MG63 (cell line): Measurements from ENCODE around the gene SNTB2. TPM values are rescaled to one million over a fixed set of nuclear protein-coding genes. Genes with fewer than 3 reads are reported as not detected.
"Not testable (repeated sequence)": the region's sequence is repeated elsewhere in the genome, so short reads cannot be mapped to it uniquely, and the experiment has no call there.

Source experiments
- DNase-seq: peaks from one replicate; pipeline ENCODE4 v3.0.0-alpha.2; 2020
- H3K27me3 ChIP-seq: fragments of 250-450 bp; sonication (Bioruptor Pico); 2 replicates; pipeline ENCODE4 v1.5.1; 2020; ENCODE audit warnings: mild to moderate bottlenecking, moderate library complexity
- H3K36me3 ChIP-seq: fragments of 250-450 bp; sonication (Bioruptor Pico); 2 replicates; pipeline ENCODE4 v1.5.1; 2020; ENCODE audit warnings: mild to moderate bottlenecking, moderate library complexity
- H3K4me3 ChIP-seq: fragments of 250-450 bp; sonication (Bioruptor Pico); 2 replicates; pipeline ENCODE4 v1.5.1; 2020; ENCODE audit warnings: mild to moderate bottlenecking, moderate library complexity
- H3K9me3 ChIP-seq: fragments of 250-450 bp; sonication (Bioruptor Pico); 2 replicates; pipeline ENCODE4 v1.5.1; 2020; ENCODE audit warnings: mild to moderate bottlenecking, moderate library complexity
- total RNA-seq: library from RNA; depleted of rRNA; stranded (reverse); fragments of >200 nt; shearing (Covaris generic); gene quantifications from 2 replicates; pipeline ENCODE4 v1.2.3, GENCODE V29; 2014; ENCODE audit warnings: low replicate concordance

Gene SNTB2
- total RNA-seq, 1 experiment from 2014 or later, result 13.1 TPM

- H3K27me3 ChIP-seq, result no peaks in the 10 kb centered on the region
- no peaks in the 10 kb centered on the region for H3K9me3 ChIP-seq
- H3K4me3 ChIP-seq, result no peak overlapping the region
- no peak for DNase-seq
- H3K36me3 ChIP-seq, result peaks cover 3% of the 10 kb centered on the region
Observed at GRCh38 chr16:69293401-69293800, 106.4 kb downstream of the SNTB2 start.

- H3K36me3 ChIP-seq, result no peaks in the 10 kb centered on the region; the same call in 1 of the 2 replicates
- no peak for DNase-seq
Observed at GRCh38 chr16:69294051-69294450, 107.1 kb downstream of the SNTB2 start.

GRCh38 chr16:69296771-69297170 is 109.8 kb downstream of the SNTB2 start:
- not testable (repeated sequence) for H3K36me3 ChIP-seq, DNase-seq, H3K9me3 ChIP-seq, H3K4me3 ChIP-seq, H3K27me3 ChIP-seq

More at GRCh38 chr16:69294051-69294450, 107.1 kb downstream of the SNTB2 start:
- Histone ChIP-seq H3K4me3 (no peak overlapping the region), H3K9me3 (no peaks in the 10 kb centered on the region), H3K27me3 (no peaks in the 10 kb centered on the region)

GRCh38 chr16:69298261-69298660 is 111.3 kb downstream of the SNTB2 start:
- Histone ChIP-seq H3K36me3 (peaks cover 6% of the 10 kb centered on the region; the same call in 1 of the 2 replicates), H3K9me3 (no peaks in the 10 kb centered on the region), H3K4me3 (no peak overlapping the region), H3K27me3 (no peaks in the 10 kb centered on the region)
- no peak for DNase-seq

- Histone ChIP-seq H3K4me3 (no peak overlapping the region), H3K36me3 (peaks cover 6% of the 10 kb centered on the region; the same call in 1 of the 2 replicates), H3K27me3 (no peaks in the 10 kb centered on the region), H3K9me3 (no peaks in the 10 kb centered on the region)
- no peak for DNase-seq
Observed at GRCh38 chr16:69301187-69301586, 114.2 kb downstream of the SNTB2 start.

GRCh38 chr16:69301861-69302260 is 114.9 kb downstream of the SNTB2 start:
- no peak for DNase-seq
- H3K9me3 ChIP-seq, result no peaks in the 10 kb centered on the region
- no peaks in the 10 kb centered on the region for H3K27me3 ChIP-seq
- H3K36me3 ChIP-seq, result peaks cover 6% of the 10 kb centered on the region; the same call in 1 of the 2 replicates
- H3K4me3 ChIP-seq, result no peak overlapping the region

GRCh38 chr16:69302301-69302700 is 115.3 kb downstream of the SNTB2 start:
- Histone ChIP-seq H3K27me3 (no peaks in the 10 kb centered on the region), H3K9me3 (no peaks in the 10 kb centered on the region), H3K36me3 (peaks cover 6% of the 10 kb centered on the region; the same call in 1 of the 2 replicates), H3K4me3 (no peak overlapping the region)
- no peak for DNase-seq

GRCh38 chr16:69306031-69306430 is 119.1 kb downstream of the SNTB2 start:
- H3K27me3 ChIP-seq, result no peaks in the 10 kb centered on the region
- DNase-seq, result no peak

GRCh38 chr16:69307091-69307490 is 120.1 kb downstream of the SNTB2 start:
- no peak for DNase-seq
- no peaks in the 10 kb centered on the region for H3K27me3 ChIP-seq
- H3K4me3 ChIP-seq, result no peak overlapping the region
- H3K9me3 ChIP-seq, result no peaks in the 10 kb centered on the region
- H3K36me3 ChIP-seq, result no peaks in the 10 kb centered on the region; the same call in 1 of the 2 replicates

More at GRCh38 chr16:69306031-69306430, 119.1 kb downstream of the SNTB2 start:
- Histone ChIP-seq H3K9me3 (no peaks in the 10 kb centered on the region), H3K36me3 (peaks cover 6% of the 10 kb centered on the region; the same call in 1 of the 2 replicates), H3K4me3 (no peak overlapping the region)

- H3K4me3 ChIP-seq, result no peak overlapping the region
- H3K36me3 ChIP-seq, result no peaks in the 10 kb centered on the region; the same call in 1 of the 2 replicates
- H3K9me3 ChIP-seq, result no peaks in the 10 kb centered on the region
- no peaks in the 10 kb centered on the region for H3K27me3 ChIP-seq
- no peak for DNase-seq
Observed at GRCh38 chr16:69307856-69308255, 120.9 kb downstream of the SNTB2 start.

- no peak for DNase-seq
- H3K4me3 ChIP-seq, result no peak overlapping the region
- H3K36me3 ChIP-seq, result peaks cover 9% of the 10 kb centered on the region
- no peaks in the 10 kb centered on the region for H3K9me3 ChIP-seq
- H3K27me3 ChIP-seq, result no peaks in the 10 kb centered on the region
Observed at GRCh38 chr16:69309316-69309715, 122.4 kb downstream of the SNTB2 start.

GRCh38 chr16:69310653-69311532 is 123.9 kb downstream of the SNTB2 start, which contains the start of gene VPS4A:
Gene VPS4A (plus strand): TSS chr16:69311350. CDS start chr16:69311512, 162 bp downstream.
- peaks cover 15% of the 10 kb centered on the region for H3K36me3 ChIP-seq
- peak within 1 kb of the TSS; percentile 71 for H3K4me3 ChIP-seq
- H3K9me3 ChIP-seq, result no peaks in the 10 kb centered on the region
- DNase-seq, result peak; percentile 85
- no peaks in the 10 kb centered on the region for H3K27me3 ChIP-seq

GRCh38 chr16:69311533-69312387 is 124.8 kb downstream of the SNTB2 start:
- Histone ChIP-seq H3K4me3 (peak overlapping the region; percentile 71), H3K9me3 (no peaks in the 10 kb centered on the region), H3K36me3 (peaks cover 18% of the 10 kb centered on the region), H3K27me3 (no peaks in the 10 kb centered on the region)
- DNase-seq, result peak; percentile 25

GRCh38 chr16:69313469-69313868 is 126.5 kb downstream of the SNTB2 start:
- peaks cover 20% of the 10 kb centered on the region for H3K36me3 ChIP-seq
- no peaks in the 10 kb centered on the region for H3K27me3 ChIP-seq
- DNase-seq, result no peak
- no peaks in the 10 kb centered on the region for H3K9me3 ChIP-seq
- no peak overlapping the region for H3K4me3 ChIP-seq

- H3K9me3 ChIP-seq, result no peaks in the 10 kb centered on the region
- peaks cover 20% of the 10 kb centered on the region for H3K36me3 ChIP-seq
- no peak overlapping the region for H3K4me3 ChIP-seq
- no peaks in the 10 kb centered on the region for H3K27me3 ChIP-seq
- no peak for DNase-seq
Observed at GRCh38 chr16:69314534-69314933, 127.6 kb downstream of the SNTB2 start.

GRCh38 chr16:69315486-69316311 is 128.7 kb downstream of the SNTB2 start:
- no peak for DNase-seq
- no peaks in the 10 kb centered on the region for H3K9me3 ChIP-seq
- H3K27me3 ChIP-seq, result no peaks in the 10 kb centered on the region
- no peak overlapping the region for H3K4me3 ChIP-seq
- H3K36me3 ChIP-seq, result peaks cover 20% of the 10 kb centered on the region
